PFSK-1 (cell line): ENCODE data around the gene STAG1.

ENCODE experiments used
- FOXP2 ChIP-seq: optimal IDR thresholded peaks from 2 replicates; pipeline ENCODE3; 2011; ENCODE audit warnings: borderline replicate concordance, control low read depth, inconsistent platforms; ENCODE audit not compliant: insufficient read depth; ENCODE audit errors: extremely low read length, extremely low read depth
- POLR2AphosphoS5 ChIP-seq: IDR thresholded peaks from 2 replicates; pipeline ENCODE4 v1.6.1; 2012; ENCODE audit warnings: low read depth, mild to moderate bottlenecking, control low read depth, low read length, moderate library complexity
- REST ChIP-seq, 2 experiments: IDR thresholded peaks; 2 replicates each; pipeline versions ENCODE4 v1.6.1 to v1.8.0; 2011 to 2012; ENCODE audit warnings: low read depth in 2 of 2, low read length in 2 of 2, control low read depth in 1 of 2, inconsistent platforms in 1 of 2, mild to moderate bottlenecking in 1 of 2, moderate library complexity in 1 of 2; ENCODE audit not compliant: insufficient read depth in 1 of 2
- SIN3A ChIP-seq: IDR thresholded peaks from 2 replicates; pipeline ENCODE4 v1.6.1; 2012; ENCODE audit warnings: mild to moderate bottlenecking, low read length, moderate library complexity, borderline replicate concordance; ENCODE audit not compliant: insufficient read depth
- TAF1 ChIP-seq: IDR thresholded peaks from 2 replicates; pipeline ENCODE4 v1.6.1; 2012; ENCODE audit warnings: low read length, control low read depth, borderline replicate concordance; ENCODE audit not compliant: insufficient read depth

Gene STAG1

GRCh38 chr3:136617198-136617597 is 135.0 kb downstream of the STAG1 start:
- TF ChIP-seq SIN3A = no peak
- TF ChIP-seq REST (IDR thresholded peaks at IDR 0.05; ENCODE audit: insufficient read depth in 1 of 2, low read depth in 2 of 2, low read length in 2 of 2) = no peak
- no peak for TF ChIP-seq FOXP2

DNA sequence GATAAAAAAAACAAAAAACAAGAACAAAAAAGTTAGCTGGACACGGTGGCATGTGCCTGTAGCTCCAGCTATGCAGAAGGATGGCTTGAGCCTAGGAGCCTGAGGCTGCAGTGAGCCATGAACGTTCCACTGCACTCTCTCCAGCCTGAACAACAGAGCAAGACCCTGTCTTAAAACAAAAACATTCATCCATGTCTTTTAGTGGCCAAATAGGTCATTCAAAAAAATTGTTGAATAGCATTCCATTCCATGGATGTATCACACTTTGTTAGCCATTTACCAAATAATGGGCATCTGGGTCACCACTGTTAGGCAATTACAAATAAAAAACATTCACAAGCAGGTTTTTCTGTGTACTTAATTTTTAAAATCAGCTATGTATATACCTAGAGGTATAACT is 139.7 kb downstream of the STAG1 start:
- TF ChIP-seq FOXP2 (no peak), POLR2AphosphoS5 (no peak), TAF1 (no peak), SIN3A (no peak), REST (IDR thresholded peaks at IDR 0.05; ENCODE audit: insufficient read depth in 1 of 2, low read depth in 2 of 2, low read length in 2 of 2) (no peak)

DNA sequence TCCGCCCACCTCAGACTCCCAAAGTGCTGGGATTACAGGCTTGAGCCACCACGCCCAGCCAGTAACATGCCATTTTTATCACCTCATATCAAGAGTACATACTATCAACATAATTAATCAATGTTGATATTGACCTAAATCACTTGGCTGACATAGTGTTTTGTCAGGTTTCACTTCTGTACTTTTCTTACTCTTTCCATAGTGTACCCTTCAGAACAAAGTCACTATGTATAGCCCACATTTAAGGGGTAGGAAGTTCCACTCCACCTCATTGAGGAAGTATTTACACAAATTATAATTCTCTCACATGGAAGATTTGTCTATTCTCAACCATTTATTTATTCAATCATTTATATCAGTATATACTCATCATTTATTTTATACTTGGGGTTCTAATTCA is 145.2 kb downstream of the STAG1 start:
- no peak for TF ChIP-seq SIN3A
- TF ChIP-seq POLR2AphosphoS5 = no peak
- no peak for TF ChIP-seq FOXP2

DNA sequence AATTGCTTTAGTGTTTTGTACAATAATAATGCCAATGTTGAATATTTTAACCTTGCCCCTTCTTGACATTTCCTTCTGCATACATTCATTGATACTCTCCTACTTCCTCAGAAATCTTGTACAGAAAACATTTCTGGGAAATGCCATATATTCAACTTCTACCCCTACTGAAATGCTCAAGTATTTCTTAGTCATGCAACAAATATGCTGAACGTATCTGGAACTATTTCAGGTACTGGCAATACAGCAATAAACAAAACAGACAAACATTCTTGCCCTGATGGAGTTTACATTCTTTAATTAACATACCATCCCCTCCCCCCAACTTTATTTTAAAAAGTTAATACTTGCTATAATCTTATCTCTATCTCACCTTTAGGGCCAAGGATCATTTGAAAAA is 147.2 kb downstream of the STAG1 start:
- no peak for TF ChIP-seq TAF1

DNA sequence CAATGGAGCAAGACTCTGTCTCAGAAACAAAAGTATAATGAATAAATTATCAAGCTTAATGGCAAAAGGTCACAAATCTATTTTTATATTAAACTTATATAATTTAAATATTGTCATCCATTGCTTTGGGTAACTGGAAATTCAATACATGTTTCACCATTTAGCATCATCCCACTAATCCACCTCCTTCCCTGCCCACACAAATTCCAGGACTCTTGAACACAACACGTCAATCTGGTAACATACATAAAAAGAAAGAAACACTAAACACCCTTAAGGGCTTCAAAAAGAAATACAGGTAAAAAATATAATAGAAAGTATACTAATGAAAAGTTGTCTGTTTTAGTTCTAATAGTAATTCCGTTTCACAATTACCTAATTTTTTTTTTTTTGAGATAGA is 149.4 kb downstream of the STAG1 start:
- TF ChIP-seq REST (IDR thresholded peaks at IDR 0.05; ENCODE audit: insufficient read depth in 1 of 2, low read depth in 2 of 2, low read length in 2 of 2) (no peak), POLR2AphosphoS5 (no peak), TAF1 (no peak), SIN3A (no peak), FOXP2 (no peak)

DNA sequence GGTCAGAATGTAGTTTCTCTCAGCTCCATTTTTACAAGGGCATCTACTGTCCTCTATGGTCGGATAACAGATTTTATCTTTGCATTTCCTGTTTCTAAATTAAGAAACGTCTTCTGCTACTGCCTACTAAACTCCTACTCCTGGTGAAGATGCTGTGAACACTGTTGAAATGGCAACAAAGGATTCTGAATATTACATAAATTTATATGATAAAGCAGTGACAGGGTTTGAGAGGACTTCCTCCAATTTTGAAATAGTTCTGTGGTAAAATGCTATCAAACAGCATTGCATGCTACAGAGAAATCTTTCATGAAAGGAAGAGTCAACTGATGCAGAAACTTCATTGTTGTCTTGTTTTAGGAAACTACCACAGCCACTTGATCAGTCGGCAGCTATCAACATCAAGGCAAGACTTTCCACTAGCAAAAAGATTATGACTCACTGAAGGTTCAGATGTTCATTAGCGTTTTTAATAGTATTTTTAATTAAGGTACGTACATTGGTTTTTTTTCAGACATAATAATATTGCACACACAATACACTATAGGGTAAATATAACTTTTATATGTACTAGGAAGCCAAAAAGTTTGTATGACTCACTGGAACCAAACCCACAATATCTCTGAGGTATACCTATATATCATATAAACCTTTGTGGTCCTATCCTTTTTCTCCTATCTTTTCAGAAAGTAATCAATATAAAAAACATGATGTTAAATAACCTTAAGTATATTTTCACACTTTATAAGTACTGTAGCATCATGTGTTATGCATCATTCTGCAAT is 156.1 kb downstream of the STAG1 start:
- TF ChIP-seq FOXP2 = no peak
- TF ChIP-seq POLR2AphosphoS5 = no peak
- TF ChIP-seq TAF1 = no peak
- no peak for TF ChIP-seq SIN3A
- no peak for TF ChIP-seq REST (IDR thresholded peaks at IDR 0.05; ENCODE audit: insufficient read depth in 1 of 2, low read depth in 2 of 2, low read length in 2 of 2)
